ENCODE data around the gene TXNL4B. TPM values are rescaled to one million over a fixed set of nuclear protein-coding genes. Genes with fewer than 3 reads are reported as not detected.

The TXNL4B gene
- total and polyA plus RNA-seq, 9 of the 15 experiments (the other 6 are each of a cell fraction or from before 2014, with no cell fraction given) = 11.9 to 38.0 (median 22.3) TPM

GRCh38 chr16:72093448-72094265, at the start of gene TXNL4B, which contains the start of gene DHX38 (continued):
- peak; percentile 90; the same call in 1 of the 2 replicates for TF ChIP-seq PHF8 (IDR thresholded peaks at IDR 0.05; ENCODE audit: borderline replicate concordance, low read length)
- TF ChIP-seq CEBPG (CRISPR knock-in tag; IDR thresholded peaks at IDR 0.05) = no peak
- TF ChIP-seq CEBPG (tag; conservative IDR thresholded peaks at IDR 0.05 in 1 of 2, IDR thresholded peaks at IDR 0.05 in 1 of 2) = no peak
- TF ChIP-seq PHB (CRISPR knock-in tag; IDR thresholded peaks at IDR 0.05) = no peak
- TF ChIP-seq TGIF2 (CRISPR knock-in tag; IDR thresholded peaks at IDR 0.05) = no peak
- TF ChIP-seq CBFA2T2 (conservative IDR thresholded peaks at IDR 0.05) = no peak
- TF ChIP-seq CEBPZ (IDR thresholded peaks at IDR 0.05; ENCODE audit: borderline replicate concordance, low read depth, low read length) = peak; percentile 64; the same call in 1 of the 2 replicates
- TF ChIP-seq NELFE (IDR thresholded peaks at IDR 0.05; ENCODE audit: insufficient read depth, insufficient read length) = no peak
- TF ChIP-seq SRSF3 (IDR thresholded peaks at IDR 0.05; ENCODE audit: insufficient read depth, low read length) = no peak
- peak; percentile 60; the same call in 1 of the 2 replicates for TF ChIP-seq SP1 (CRISPR knock-in tag; IDR thresholded peaks at IDR 0.05)
- peak; percentile 54 for TF ChIP-seq HNRNPLL (IDR thresholded peaks at IDR 0.05; ENCODE audit: low read depth, low read length, poor library complexity, severe bottlenecking)
- no peak for TF ChIP-seq ZFPM2 (CRISPR knock-in tag; IDR thresholded peaks at IDR 0.05)
- TF ChIP-seq ZNF830 (CRISPR knock-in tag; IDR thresholded peaks at IDR 0.05) = no peak
- 0 out of 2 replicates have a peak, but pooled peaks have one; percentile 29 for TF ChIP-seq ZNF589 (CRISPR knock-in tag; IDR thresholded peaks at IDR 0.05; ENCODE audit: low read depth)
- no peak for TF ChIP-seq STAT6 (CRISPR knock-in tag; IDR thresholded peaks at IDR 0.05)
- TF ChIP-seq CREB3L1 (IDR thresholded peaks at IDR 0.05; ENCODE audit: borderline replicate concordance, low read depth) = peak; percentile 92; the same call in 1 of the 2 replicates
- TF ChIP-seq NFXL1 (CRISPR knock-in tag; IDR thresholded peaks at IDR 0.05) = no peak
- no peak for TF ChIP-seq FOXA3 (CRISPR knock-in tag; conservative IDR thresholded peaks at IDR 0.05 in 1 of 2, IDR thresholded peaks at IDR 0.05 in 1 of 2)
- TF ChIP-seq ZNF695 (CRISPR knock-in tag; IDR thresholded peaks at IDR 0.05) = no peak
- no peak for TF ChIP-seq BRD4 (IDR thresholded peaks at IDR 0.05)
- TF ChIP-seq ELF1 (tag; IDR thresholded peaks at IDR 0.05) = peak; percentile 93
